Activated T-cell treated with anti-CD3 and anti-CD28 coated beads for 48 hours (primary cell): ENCODE results near the gene COL21A1.

ENCODE experiments used
- DNase-seq: peaks from one replicate; pipeline ENCODE4 v3.0.0-alpha.2; 2020; ENCODE audit warnings: low read depth

Gene COL21A1

DNA sequence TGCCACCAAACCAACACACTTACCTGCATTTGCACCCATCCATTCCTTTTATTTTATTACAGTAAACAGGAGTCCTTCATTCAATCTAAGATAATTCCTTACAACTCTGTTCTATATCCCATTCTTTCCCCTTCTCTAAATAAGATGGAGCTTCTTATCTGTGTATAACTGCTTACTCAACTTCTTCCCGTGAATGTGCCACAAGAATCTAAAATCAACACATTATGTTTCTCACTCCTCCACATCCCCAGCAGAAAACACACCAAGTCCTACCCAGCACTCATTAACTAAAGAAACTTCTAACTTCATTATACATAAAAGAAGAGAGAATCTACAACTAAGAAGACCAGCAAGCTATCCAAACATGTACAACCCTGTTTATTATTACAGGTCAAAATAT is 141.1 kb downstream of the COL21A1 start:
- no peak for DNase-seq

DNA sequence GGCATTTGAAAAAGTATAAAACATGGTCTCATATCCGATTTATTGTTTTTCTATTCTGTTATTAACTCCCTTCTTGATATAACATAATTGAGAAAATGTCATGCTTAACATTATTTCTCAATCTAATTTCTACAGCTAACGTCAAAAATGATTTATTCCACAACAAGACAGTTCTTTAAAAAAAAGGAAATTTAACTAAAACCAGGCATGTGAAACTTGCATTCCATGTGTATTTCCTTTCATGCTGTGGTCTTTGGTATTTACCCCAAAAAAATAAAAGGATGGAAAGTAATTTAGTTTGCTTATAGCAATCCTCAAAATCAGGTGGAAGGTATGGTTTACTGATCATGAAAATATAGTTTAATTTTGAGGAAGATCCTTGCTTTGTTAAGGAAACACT is 142.8 kb downstream of the COL21A1 start:
- no peak for DNase-seq

DNA sequence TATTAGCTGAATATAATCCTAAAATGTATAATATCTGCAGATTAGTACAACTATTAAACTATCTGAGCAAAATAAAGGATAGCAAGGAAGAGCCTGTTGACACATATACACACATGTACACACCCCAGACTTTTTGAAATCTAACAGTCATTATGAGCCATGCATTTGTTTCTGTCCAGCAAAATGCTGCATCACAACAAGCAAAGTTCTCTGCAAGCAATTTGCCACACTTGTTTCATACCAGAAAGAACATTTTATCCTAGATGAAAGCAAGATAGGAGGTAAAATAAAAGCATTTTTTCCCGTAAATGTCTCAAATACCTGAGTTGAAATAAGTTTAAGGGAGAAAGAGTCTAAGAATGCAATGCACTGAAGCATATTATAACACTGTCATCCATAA is 145.2 kb downstream of the COL21A1 start:
- DNase-seq = no peak

DNA sequence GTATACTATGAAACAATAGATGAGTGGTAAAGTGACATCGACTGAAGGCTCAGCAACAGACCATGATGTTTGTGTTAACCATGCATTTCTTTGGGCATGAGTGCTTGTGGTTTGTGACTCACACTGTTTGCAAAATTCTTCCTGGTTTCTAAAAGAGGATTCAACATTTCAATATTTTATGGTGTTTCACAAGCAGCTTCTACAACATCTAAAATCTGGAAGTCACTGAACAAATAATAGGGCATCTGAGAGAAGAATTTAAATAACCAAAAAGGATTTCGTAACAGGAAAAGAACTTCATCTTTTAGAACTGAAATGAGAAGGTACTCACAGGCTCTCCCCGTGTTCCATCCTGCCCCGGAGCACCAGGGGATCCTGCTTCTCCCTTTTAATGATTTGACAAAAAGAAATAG is 146.2 kb downstream of the COL21A1 start:
- DNase-seq = no peak

DNA sequence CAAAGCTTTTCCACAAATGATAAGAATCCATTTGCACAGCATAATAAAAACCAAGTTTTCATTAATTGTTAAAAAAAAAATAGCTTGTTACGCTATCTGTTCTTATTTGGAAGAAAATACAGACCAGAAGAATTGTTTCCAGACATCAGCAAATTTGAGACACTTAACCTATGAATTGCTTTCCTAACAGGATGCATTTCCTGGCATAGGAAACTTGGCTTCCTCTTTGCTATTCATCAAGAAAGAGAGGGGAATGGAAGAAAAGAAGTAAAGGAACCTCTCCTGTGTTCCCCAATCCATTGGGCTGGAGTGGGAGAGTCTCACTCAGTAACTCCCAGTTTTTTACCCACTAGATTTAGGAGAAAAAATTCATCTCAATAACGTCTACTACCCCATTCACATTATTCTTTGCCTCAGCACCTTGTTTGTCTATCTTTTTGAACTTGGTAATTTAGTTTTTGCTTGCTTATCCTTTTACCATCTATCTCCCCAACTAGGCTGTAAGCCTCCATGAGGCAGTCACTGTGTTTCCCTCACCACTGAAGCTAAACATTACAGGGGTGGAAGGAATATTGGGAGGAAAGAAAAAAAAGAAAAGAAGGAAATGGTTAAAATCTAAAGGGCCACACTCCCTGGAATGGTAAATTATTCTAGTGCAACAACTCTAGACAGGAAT is 150.3 kb downstream of the COL21A1 start:
- DNase-seq = no peak

DNA sequence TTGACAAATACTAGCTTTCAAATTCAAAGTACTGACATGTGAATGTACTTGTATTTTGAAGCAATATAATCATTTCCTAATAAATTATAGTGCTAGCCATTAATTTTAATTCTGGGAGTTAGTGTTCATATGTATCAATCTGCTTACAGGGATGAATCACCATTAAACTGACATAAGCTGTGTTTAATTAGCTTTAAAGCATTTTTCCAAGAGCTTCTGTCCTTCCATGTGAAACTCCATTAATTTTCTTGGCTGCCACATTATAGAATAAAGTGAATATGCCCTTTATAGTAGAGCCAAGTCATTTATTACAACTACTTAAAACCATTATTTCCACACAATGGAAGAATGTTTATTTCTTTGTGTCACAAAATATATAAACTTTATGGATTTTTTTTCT is 150.8 kb downstream of the COL21A1 start:
- no peak for DNase-seq

DNA sequence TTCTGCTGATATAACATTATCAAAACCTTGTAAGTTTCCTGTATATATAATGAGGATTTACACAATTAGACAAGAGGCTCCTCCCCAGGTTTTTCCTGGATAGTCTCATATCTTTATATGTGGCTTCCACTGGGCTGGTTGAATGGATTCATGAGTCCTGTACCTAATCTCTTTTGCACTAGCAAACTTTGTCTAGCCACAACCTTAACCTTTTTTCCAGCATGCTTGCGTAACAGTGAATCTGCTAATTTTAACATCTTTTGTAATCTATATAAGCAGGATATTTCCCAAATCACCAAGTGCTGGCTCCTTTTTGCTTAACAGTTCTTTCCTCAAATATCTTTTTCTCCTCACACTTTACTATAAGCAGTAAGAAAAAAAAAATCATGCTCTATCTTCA is 153.6 kb downstream of the COL21A1 start:
- no peak for DNase-seq

DNA sequence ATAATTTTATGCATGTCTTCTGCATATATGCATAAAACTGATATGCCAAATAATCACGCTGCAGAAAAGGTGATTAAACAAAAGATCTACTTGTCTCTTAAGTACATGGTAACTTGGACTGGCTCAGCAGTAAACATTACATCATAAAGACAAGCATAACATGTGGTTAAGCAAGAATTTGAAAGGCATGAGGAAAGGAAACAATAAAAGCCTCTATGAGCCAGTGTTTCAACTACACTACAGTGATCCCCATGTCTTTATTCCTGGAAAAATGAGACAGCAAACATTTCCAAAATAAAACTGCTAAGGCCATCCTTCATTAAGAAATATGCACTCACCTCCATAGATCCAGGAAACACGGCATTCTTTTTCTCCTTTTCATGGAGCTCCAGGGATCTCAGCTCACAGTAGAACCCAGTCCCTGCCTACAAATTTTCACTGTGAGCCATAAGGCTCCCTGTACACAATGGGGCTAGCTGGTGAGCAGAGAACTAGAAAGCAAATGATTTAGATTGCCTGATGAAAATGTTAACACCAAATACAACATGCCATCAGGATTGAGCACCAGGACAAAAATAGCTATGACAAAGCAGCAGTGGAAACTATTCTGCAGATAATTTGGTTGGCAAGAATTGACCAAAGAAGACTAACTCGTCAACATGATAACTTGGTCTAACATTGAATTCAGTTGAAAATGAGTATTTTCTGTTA is 156.1 kb downstream of the COL21A1 start:
- DNase-seq = no peak

DNA sequence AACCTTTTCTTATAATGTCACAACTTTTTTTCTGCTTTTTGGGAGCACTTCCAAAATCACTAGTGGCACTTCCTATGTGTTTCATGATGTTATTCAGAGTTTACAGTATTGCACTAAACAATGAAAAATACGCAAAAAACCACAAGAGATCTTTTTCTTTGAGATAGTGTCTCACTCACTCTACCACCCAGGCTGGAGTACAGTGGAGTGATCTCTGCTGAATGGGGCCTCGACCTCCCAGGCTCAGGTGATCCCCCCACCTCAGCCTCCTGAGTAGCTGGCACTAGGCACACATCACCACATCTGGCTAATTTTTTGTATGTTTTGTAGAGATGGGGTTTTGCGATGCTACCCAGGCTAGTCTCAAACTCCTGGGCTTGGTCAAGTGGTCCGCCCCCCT is 158.7 kb downstream of the COL21A1 start:
- no peak for DNase-seq

DNA sequence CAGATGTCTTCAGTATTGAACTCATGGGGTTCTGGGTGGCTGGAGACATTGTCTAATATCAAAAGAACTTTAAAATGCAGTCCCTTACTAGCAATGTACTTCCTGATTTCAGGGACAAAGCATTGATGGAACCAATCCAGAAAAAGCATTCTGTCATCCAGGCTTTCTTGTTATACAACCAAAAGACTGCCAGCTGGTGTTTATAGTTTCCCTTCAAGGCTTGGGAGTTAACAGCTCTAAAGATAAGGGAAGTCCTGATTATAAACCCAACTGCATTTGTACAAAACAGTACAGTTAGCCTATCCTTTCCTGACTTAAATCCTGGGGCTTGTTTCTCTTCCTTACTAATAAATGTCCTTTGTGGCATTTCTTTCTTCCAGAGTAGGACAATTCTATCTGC is 160.0 kb downstream of the COL21A1 start:
- DNase-seq = no peak

DNA sequence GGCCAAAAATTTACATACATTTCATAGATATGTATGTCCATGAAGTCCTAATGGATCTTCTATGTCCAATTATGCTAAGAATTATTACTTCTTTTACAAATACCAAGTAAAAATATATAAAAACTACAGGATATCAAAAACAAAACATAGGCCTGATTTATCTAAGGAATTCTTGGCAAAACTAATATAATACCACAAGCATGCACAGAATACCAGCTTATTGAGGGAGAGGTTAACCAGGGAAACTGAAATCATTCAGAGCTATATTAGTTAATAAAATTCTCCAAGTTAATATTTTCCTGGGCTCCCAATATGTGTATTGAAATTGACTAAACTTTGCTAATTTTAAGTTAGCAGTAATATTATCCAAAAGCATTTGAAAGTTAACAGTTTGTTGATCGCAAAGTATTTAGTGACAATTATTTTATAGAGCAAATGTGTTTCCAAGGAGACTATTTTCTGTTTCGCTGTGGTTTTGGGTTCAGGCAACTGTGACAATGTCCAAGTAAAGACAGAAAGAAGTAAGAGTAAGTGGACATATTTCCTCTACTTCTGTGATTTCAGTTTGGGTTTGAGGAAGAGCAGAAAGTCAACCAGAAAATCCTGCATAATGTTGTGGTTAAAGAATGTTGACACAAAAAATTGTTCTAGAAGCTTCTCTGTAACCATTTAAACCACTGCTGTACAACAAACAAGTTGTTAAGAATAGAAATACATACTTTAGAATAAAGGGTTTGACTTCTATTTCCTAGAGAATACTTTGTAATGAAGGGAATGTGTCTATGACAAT is 167.4 kb downstream of the COL21A1 start:
- no peak for DNase-seq

DNA sequence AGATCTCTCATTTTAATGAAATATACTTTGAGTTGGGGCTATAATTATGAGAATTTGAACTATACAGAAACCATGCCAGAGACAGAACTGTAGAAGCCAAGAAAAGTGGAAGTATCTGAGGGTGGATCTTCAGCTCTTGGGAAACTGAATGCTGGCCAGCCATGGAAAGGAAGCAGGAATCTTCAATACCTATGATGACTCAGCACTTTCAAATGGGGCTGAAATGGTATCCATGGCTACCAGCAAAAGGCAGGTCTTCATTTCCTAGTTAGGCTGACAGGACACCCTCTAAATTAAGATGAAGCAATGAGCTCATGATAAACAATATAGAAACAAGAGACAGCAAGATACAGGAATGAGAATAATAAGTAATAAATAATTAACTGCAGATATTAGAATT is 171.3 kb downstream of the COL21A1 start:
- no peak for DNase-seq

DNA sequence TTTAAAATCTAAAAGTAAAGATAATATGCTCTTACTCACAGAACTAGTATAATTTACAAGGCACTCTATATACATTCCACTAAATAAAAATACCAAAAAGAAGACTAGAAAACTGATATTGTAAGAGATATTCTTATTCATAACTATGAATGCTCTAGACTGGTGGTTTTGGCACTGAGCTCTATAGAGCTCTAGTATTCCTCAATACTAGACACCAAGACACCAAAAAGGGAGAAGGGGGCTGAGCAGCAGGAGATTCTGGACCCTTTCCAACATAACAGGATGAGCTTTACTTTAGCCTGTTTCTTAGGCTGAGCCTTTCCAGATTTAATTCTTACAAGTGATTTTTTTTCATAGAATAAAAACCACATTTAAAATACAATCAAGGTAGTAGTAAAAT is 173.6 kb downstream of the COL21A1 start:
- no peak for DNase-seq

DNA sequence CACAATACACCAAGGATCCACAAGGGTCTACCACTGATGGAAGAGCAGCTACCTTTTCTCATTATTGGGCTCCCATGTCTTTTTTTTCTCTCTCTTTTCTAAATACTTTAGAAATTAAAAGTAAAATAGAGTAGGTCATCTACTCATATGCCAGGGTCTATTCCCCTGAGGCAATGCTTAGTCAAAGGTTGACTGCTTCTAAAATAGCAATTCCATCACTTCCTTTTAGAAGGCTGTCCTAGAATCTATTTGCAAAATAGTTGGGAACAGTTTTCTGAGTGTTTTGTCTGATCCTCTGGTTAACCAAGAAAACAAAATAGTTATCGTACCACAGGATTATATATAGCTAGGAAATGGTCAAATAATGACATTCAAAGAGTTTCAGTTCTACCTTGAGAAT is 174.1 kb downstream of the COL21A1 start:
- no peak for DNase-seq

DNA sequence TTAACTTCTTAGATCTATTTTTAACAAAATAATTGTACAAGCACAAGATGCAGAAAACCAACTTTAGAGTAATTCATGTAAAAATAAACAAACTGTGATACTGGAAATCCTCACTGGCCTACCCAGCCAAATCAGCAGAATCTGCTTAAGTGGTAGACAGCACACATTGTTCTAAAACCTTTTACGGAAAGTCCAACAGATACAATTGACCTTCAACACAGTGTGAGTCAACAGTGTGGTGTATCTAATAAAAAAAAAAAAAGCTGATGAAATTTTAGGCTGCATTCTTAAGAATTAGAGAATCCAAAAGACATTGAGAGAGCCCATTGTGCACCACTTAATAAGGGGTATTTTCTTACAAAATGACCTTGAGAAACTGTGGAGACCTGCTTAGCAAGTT is 174.5 kb downstream of the COL21A1 start:
- no peak for DNase-seq

DNA sequence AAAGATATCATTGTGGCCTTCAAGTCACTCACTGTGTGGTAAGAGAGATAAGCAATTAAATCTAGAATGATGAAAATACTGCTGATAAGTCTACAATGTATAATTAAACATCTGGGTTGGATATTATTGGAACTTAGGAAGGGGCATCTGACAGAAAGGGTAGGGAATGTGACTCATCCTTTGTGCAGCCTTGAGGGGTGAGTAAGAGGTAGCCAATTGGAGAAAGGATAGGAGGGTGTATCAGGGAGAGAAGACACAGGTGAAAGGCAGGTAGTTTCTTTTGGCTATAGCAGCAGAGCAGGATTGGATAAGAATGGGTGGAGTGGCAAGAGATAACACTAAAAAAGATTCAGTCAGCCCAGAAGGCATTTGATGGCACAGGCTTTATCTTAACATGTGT is 182.0 kb downstream of the COL21A1 start:
- DNase-seq = no peak

DNA sequence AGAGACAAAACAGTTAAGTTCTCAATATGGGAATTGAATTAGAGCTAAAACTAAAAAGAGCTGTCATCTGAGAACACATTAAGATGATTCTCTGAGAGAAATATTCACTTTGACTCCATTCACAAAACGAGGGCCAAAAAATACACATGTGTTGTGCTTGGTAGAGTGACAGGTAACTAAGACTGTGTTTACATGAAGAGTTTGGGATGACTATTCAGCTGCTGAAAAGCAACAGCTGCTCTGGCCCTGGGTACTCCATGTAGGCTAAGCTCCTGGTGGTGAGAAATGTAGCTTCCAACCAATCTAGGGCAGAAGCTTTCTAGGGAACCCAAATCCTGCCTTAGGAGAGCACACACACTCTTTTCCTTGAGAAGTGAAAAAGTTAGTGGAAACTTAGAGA is 184.5 kb downstream of the COL21A1 start:
- DNase-seq = no peak

DNA sequence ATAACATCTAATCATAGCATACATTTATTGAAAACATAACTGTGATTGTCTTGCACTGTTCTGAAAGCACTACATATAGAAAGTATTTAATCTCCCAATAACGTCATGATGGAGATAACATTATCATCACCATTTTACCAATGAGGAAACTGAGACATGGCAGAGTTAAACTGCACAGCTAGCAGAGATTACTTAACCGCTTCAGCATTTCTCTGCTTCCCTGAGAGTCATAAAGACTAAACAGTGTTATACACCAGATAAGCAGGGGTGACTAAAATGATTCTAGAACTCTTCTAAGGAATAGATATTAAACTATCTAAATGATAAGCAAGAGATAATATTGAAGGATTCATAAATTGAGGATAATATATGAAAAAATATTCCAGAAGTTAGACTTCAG is 188.7 kb downstream of the COL21A1 start:
- DNase-seq = no peak

DNA sequence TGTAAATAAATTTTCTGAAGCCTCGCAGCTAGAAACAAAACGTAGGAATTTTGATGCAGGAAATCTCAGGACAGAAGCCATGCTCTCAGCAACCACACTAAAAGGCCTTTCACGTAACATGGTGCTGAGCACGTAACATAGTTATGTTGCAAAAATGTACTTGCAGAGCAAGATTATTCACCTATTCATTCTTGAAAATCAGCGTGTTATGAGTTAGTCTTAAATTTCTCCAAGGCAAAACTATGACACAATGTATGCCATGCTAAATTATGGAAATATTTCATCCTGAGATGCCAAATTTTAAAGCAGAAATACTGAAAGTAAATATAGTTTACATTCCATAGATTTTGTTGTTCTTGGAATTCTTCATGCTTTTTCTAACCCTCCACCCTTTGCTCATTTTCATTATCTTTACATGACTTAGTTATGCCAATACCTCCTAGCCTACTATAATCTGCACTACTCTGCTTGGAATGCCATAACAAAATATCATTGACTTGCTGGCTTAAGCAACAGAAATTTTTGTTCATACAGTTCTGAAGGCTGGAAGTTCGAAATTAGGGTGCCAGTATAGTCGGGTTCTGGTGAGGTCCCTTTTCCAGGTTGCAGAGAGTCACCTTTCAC is 192.2 kb downstream of the COL21A1 start:
- DNase-seq = no peak

DNA sequence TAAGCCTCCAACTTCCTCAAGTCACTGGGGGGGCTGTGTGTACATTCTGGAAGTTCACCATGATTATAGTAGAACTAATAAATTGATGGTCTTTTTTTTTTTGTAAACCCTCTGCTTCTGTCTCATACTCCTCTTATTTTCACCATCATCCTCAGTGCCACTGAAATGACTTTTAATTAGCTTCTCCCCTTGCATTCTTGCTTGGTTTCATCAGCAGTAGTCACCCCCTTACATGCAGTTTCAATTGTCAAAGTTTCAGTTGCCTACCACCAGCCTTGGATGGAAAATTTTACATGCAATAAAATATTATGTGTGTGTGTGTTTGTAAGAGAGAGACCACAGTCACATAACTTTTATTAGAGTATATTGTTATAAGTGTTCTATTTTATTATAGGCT is 196.2 kb downstream of the COL21A1 start:
- DNase-seq = no peak

DNA sequence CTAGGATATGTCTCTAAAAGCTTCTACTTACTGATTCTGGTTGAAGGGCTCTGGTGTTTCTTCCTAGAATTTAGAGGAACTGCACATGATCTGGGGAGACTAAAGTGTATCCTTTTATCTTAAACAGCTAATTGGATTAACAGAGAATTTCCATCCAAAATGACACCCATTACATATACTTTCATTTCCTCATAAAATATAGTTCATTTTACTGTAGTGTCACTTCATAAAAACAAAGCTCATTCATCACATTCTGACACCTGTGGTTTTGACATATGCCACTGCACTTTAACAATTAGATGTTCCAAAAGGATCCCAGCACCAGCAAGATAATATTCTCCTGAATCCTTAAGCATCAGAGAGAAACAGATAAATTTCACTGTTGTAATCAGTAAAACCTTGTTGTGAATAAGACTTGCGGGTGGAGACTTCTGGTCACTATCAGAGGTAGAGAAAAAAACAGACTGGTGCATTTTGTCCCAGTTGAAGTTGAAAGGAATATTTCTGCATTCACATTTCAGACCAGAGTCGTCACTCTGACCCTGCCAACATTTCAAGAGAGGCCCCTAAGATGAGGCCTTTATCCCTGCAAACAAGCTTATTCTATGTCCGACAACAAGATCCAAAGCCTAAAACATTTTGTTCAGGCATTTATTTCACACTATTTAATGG is 196.7 kb downstream of the COL21A1 start:
- DNase-seq = no peak

DNA sequence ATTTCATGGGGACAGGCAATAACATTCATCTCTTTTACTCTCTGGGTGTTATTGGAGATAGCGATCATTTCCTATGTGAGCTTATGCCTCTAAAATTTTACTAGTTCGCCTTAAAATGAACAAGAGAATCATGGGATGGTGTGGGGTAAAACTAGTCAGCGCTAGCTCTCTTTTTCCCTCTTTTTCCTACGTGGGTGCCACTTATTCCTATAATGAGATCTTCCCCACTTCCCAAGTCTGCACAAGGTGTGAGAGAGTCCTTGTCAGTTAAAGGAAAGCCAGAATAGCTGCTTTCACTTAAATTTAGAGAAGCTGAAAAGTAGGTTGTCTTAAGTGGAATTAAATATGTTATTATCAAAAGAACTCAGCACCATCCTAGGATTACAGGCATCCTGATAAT is 198.8 kb downstream of the COL21A1 start:
- DNase-seq = no peak
